Neutrophil (primary cell): Measurements from ENCODE around the gene PRKN.

Source experiments
- H3K27ac ChIP-seq: fragments of 200-600 bp; sonication (generic); 2 replicates; pipeline ENCODE4 v1.5.1; 2016; ENCODE audit warnings: mild to moderate bottlenecking, moderate library complexity
- H3K27me3 ChIP-seq: fragments of 200-600 bp; sonication (generic); 2 replicates; pipeline ENCODE4 v1.6.0; 2016; ENCODE audit warnings: mild to moderate bottlenecking
- H3K36me3 ChIP-seq: fragments of 200-600 bp; sonication (generic); 2 replicates; pipeline ENCODE4 v1.5.1; 2017
- H3K4me1 ChIP-seq, 2 experiments: fragments of 200-600 bp in 1 of 2; sonication (generic) in 1 of 2; 1 replicate in 1 of 2; 2 replicates in 1 of 2; pipeline versions ENCODE4 v1.5.1 to v1.6.1; 2013 to 2016; ENCODE audit warnings: low read depth in 1 of 2, low read length in 1 of 2, mild to moderate bottlenecking in 1 of 2, moderate library complexity in 1 of 2; ENCODE audit not compliant: control insufficient read depth in 1 of 2, insufficient read depth in 1 of 2
- H3K4me3 ChIP-seq, 2 experiments: fragments of 200-600 bp in 1 of 2; sonication (generic) in 1 of 2; 1 replicate in 1 of 2; 2 replicates in 1 of 2; pipeline ENCODE4 v1.5.1; 2013 to 2016; ENCODE audit warnings: low read depth in 1 of 2, low read length in 1 of 2, mild to moderate bottlenecking in 1 of 2, moderate library complexity in 1 of 2
- H3K9me3 ChIP-seq: fragments of 200-600 bp; sonication (generic); 2 replicates; pipeline ENCODE4 v1.5.1; 2016
- TF ChIP-seq, protein P1 (sequence below): fragments of 200-600 bp; sonication (generic); IDR thresholded peaks from 2 replicates; pipeline ENCODE4 v1.5.1; 2016; ENCODE audit warnings: antibody characterized with exemption

PRKN gene

DNA sequence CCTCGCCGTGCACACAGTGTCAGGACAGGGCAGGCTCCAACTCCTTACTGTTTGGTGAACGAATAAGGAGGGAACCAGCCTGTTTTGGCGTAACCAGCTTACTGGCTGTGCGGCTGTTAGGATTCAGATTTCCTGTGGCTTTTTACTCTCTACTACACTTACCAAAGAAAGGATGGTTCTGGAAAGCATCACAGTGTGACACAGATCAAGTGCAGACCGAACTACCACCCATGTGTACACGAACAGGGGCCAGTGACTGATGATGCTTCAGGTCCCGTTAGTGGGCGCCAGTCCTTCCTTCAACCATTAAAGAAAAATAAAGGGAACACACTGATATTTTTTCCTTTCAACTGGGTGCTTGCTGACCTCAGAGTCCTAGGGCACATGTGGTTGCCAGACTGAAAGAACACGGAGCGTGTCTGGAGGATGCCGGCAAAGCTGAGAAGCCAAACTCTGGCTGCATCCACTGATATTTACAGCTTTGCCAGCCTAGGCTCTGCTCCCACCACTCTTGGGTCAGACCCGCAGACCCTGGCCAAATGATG is 1101.4 kb downstream of the PRKN start:
- H3K27ac ChIP-seq: no peak overlapping the region
- H3K9me3 ChIP-seq: no peaks in the 10 kb centered on the region
- no peaks in the 10 kb centered on the region for H3K27me3 ChIP-seq
- H3K4me3 ChIP-seq: no peak overlapping the region
- H3K36me3 ChIP-seq: no peaks in the 10 kb centered on the region
- H3K4me1 ChIP-seq: no peaks in the 10 kb centered on the region
- TF ChIP-seq, protein P1, sequence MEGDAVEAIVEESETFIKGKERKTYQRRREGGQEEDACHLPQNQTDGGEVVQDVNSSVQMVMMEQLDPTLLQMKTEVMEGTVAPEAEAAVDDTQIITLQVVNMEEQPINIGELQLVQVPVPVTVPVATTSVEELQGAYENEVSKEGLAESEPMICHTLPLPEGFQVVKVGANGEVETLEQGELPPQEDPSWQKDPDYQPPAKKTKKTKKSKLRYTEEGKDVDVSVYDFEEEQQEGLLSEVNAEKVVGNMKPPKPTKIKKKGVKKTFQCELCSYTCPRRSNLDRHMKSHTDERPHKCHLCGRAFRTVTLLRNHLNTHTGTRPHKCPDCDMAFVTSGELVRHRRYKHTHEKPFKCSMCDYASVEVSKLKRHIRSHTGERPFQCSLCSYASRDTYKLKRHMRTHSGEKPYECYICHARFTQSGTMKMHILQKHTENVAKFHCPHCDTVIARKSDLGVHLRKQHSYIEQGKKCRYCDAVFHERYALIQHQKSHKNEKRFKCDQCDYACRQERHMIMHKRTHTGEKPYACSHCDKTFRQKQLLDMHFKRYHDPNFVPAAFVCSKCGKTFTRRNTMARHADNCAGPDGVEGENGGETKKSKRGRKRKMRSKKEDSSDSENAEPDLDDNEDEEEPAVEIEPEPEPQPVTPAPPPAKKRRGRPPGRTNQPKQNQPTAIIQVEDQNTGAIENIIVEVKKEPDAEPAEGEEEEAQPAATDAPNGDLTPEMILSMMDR: no peak

DNA sequence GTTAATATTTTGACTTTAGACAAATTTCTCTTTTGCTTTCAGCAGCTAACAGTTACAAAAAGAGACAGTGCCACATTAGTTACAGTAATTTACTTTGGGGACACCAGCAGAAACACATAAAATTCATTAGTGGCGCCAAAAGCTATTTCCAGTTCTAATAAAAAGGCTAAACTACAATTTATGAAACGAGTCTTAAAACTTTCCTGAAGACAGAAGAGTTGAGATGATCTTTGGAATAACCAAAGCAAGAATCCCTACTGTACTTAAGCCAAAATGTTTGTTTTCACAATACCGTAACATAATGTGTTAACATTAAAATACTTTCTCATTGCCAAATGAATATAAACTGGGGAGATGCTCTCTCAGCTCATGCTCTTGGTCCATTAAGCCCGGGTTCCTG is 1103.5 kb downstream of the PRKN start:
- Histone ChIP-seq H3K4me1 (no peaks in the 10 kb centered on the region), H3K27me3 (no peaks in the 10 kb centered on the region), H3K4me3 (no peak overlapping the region), H3K9me3 (no peaks in the 10 kb centered on the region), H3K27ac (no peak overlapping the region), H3K36me3 (no peaks in the 10 kb centered on the region)
- TF ChIP-seq, protein P1: no peak

GRCh38 chr6:161622779-161623178 is 1104.8 kb downstream of the PRKN start:
- no peaks in the 10 kb centered on the region for H3K9me3 ChIP-seq
- H3K27ac ChIP-seq: no peak overlapping the region
- TF ChIP-seq, protein P1: no peak

GRCh38 chr6:161618831-161619454 is 1108.6 kb downstream of the PRKN start:
- Histone ChIP-seq H3K27ac (no peak overlapping the region), H3K27me3 (no peaks in the 10 kb centered on the region), H3K4me1 (no peaks in the 10 kb centered on the region), H3K36me3 (no peaks in the 10 kb centered on the region), H3K4me3 (no peak overlapping the region), H3K9me3 (no peaks in the 10 kb centered on the region)
- TF ChIP-seq, protein P1: no peak

More at GRCh38 chr6:161622779-161623178, 1104.8 kb downstream of the PRKN start:
- Histone ChIP-seq H3K27me3 (no peaks in the 10 kb centered on the region), H3K36me3 (no peaks in the 10 kb centered on the region), H3K4me3 (no peak overlapping the region), H3K4me1 (no peaks in the 10 kb centered on the region)

DNA sequence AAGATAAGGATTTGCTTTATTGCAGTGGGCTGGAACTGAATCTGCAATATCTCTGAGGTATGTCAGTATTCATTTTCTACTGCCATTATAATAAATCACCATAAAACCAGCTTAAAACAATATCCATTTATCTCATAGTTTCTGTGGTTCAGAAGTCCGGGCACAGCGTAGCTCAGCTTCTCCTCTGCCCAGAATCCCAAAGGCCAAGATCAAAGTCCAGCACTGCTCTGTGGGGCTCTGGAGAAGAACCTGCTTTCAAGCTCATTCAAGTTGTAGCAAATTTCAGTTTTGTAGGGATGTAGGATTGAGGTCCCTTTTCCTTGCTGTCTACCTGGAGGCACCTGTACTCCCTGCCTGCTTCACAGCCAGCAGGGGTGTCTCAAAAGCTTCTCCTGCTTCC is 1113.9 kb downstream of the PRKN start:
- Histone ChIP-seq H3K27me3 (no peaks in the 10 kb centered on the region), H3K27ac (no peak overlapping the region), H3K4me1 (no peaks in the 10 kb centered on the region), H3K36me3 (no peaks in the 10 kb centered on the region), H3K4me3 (no peak overlapping the region), H3K9me3 (no peaks in the 10 kb centered on the region)
- TF ChIP-seq, protein P1: no peak
